Left ventricle myocardium inferior (tissue), 1 donor: ENCODE results near the gene FOXJ2. TPM values are rescaled to one million over a fixed set of nuclear protein-coding genes. Genes with fewer than 3 reads are reported as not detected.
A peak's percentile ranks its signal among the peaks of the same experiment; 100 is the strongest.
"Not testable (repeated sequence)": the region's sequence is repeated elsewhere in the genome, so short reads cannot be mapped to it uniquely, and the experiment has no call there.

ENCODE experiments used
- DNase-seq: peaks from one replicate; pipeline ENCODE4 v3.0.0-alpha.2; 2020
- H3K27ac ChIP-seq: fragments of 200-600 bp; replicated peaks from 2 replicates; pipeline ENCODE4 v1.8.0; 2021
- H3K27me3 ChIP-seq: fragments of 200-600 bp; 2 replicates; pipeline ENCODE4 v1.8.0; 2021; ENCODE audit warnings: low read depth
- H3K36me3 ChIP-seq: fragments of 200-600 bp; 2 replicates; pipeline ENCODE4 v1.8.0; 2021
- H3K4me1 ChIP-seq: fragments of 200-600 bp; 2 replicates; pipeline ENCODE4 v1.8.0; 2021
- H3K4me3 ChIP-seq: fragments of 200-600 bp; 2 replicates; pipeline ENCODE4 v1.8.0; 2021; ENCODE audit warnings: mild to moderate bottlenecking, moderate library complexity
- H3K9me3 ChIP-seq: fragments of 200-600 bp; replicated peaks from 2 replicates; pipeline ENCODE4 v1.8.0; 2021
- intact Hi-C: fragments of 100-400 bp; cut with micrococcal nuclease; formaldehyde crosslinking; loops from one replicate; pipeline ENCODE4 v1.11.0; 2022
- long read RNA-seq: library from polyadenylated mRNA; unstranded; transcript quantifications from one replicate; pipeline ENCODE4 v2.0.0, GENCODE V29; 2021
- total RNA-seq: library from RNA; stranded (reverse); fragmentation: NEBNext Ultra II Directional; extraction: Animal tissue kit (Norgen Biotek cat#: 25700); gene quantifications from one replicate; pipeline ENCODE4 v1.2.1, GENCODE V29; 2021
- TF ChIP-seq, protein P1 (sequence below): fragments of 200-600 bp; IDR thresholded peaks from 2 replicates; pipeline ENCODE4 v1.8.0; 2021; ENCODE audit warnings: antibody characterized with exemption, mild to moderate bottlenecking, borderline replicate concordance
- donor health status: DM: no; HTN: yes; CAD: no; lungs with severe emphysema.

FOXJ2 gene
- total RNA-seq = 22.1 TPM
- long read RNA-seq, full-length matches to known transcripts = 3 of 11 reads
- long read RNA-seq, partial matches to known transcripts = 6 of 11 reads
- long read RNA-seq, other reads (novel, unspliced or antisense) = 2 of 11 reads

DNA sequence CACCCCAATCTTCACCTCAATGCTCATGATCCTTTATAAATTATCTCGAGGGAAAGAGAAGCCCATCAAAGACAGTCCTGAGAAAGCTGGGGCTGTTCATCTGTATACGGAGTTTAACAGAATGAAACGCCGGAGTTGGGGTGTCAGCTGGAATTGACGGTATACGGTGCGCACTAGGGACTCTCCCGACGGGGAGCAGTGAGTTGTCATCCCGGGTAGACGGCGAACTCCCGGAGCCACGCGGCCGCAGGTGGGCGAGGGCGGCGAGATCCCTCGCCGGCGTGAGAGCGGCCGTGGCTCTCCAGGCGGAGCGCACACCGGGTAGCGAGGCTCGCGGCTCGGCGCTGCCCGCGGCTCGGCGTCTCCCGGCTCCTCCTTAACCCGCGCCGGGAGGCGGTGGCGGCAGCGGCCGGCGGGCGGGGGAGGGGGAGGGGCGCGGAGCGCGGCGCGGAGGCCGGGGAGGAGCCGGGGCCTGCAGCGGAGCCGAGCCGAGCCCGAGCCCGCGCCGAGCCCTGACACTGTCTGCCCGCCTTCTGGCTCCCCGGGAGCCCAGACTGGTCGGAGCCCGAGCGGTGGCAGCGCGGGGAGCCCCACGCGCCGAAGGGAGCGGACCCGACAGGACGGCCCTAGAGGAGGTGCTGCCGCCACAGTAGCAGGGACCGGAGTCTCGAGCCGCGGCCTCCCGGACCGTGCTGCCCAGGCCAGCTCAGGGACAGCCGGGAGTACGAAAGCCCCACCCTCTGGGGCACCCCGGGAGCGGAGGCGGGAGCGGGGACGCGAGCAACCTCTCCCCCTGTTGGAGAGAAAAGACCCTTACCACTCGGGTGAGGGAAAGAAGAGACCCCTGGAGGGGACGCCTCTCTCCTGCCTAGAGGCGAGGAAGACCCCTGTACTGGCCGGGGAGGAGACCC lies at the start of gene FOXJ2:
Gene FOXJ2 (plus strand): TSS at position 475 of the 911 bp plus-strand sequence. CDS start 7,117 bp downstream, outside the sequence.
- TF ChIP-seq, protein P1, sequence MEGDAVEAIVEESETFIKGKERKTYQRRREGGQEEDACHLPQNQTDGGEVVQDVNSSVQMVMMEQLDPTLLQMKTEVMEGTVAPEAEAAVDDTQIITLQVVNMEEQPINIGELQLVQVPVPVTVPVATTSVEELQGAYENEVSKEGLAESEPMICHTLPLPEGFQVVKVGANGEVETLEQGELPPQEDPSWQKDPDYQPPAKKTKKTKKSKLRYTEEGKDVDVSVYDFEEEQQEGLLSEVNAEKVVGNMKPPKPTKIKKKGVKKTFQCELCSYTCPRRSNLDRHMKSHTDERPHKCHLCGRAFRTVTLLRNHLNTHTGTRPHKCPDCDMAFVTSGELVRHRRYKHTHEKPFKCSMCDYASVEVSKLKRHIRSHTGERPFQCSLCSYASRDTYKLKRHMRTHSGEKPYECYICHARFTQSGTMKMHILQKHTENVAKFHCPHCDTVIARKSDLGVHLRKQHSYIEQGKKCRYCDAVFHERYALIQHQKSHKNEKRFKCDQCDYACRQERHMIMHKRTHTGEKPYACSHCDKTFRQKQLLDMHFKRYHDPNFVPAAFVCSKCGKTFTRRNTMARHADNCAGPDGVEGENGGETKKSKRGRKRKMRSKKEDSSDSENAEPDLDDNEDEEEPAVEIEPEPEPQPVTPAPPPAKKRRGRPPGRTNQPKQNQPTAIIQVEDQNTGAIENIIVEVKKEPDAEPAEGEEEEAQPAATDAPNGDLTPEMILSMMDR = no peak
- intact Hi-C loops = no loop called here
- Histone ChIP-seq H3K9me3 (no peaks in the 10 kb centered on the region), H3K27ac (peak within 1 kb of the TSS; percentile 97), H3K4me1 (peaks cover 62% of the 10 kb centered on the region), H3K36me3 (no peaks in the 10 kb centered on the region), H3K27me3 (no peaks in the 10 kb centered on the region), H3K4me3 (peak within 1 kb of the TSS; percentile 97)
- DNase-seq = peak; percentile 88

DNA sequence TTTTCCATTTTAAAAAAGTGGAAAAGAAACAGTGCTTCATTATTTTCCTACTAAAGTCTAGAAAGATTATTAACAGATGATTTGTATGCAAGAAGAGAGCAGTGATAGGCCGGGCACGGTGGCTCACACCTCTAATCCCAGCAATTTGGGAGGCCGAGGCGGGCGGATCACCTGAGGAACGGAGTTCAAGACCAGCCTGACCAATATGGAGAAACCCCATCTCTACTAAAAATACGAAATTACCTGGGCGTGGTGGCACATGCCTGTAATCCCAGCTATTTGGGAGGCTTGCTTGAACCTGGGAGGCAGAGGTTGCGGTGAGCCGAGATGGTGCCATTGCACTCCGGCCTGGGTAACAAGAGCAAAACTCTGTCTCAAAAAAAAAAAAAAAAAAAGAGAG lies 49.5 kb upstream of the FOXJ2 start:
- intact Hi-C loops, H3K4me3 ChIP-seq, H3K27me3 ChIP-seq, H3K36me3 ChIP-seq, H3K4me1 ChIP-seq, H3K9me3 ChIP-seq, DNase-seq, H3K27ac ChIP-seq: not testable (repeated sequence)

DNA sequence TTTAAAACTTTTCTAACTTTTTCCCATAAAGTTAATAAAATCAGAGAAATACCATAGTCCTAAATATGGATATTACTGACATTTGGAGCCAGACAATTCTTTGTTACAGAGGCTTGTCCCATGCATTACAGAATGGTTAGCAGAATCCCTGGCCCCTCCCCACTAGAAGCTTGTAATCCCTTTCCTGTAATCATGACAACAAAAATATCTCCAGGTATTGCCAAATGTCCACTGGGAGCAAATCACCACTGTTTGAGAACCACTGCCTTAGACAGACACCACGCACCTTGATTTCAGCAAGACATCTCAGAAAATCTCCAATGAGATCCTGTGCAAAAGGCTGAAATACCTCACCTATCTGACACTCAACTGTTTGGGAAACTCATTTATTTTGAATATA lies 49.1 kb upstream of the FOXJ2 start:
- H3K27me3 ChIP-seq, H3K4me1 ChIP-seq, intact Hi-C loops, H3K27ac ChIP-seq, DNase-seq, H3K4me3 ChIP-seq, H3K36me3 ChIP-seq, H3K9me3 ChIP-seq: not testable (repeated sequence)

DNA sequence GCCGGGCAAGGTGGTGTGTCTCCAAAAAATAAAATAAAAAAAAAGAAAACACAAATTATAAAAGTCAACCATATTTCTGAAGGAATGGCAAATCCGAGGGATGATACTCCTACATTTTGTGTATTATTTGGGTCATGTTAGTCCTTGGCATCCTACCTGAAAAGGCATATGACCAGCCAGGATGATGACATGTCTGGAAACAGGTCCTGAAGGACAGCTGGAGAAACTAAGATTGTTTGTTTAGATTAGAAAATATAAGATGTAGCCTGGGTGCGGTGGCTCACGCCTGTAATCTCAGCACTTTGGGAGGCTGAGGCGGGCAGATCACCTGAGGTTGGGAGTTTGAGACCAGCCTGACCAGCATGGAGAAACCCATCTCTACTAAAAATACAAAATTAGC lies 47.6 kb upstream of the FOXJ2 start:
- no peak for DNase-seq
- intact Hi-C loops = no loop called here

DNA sequence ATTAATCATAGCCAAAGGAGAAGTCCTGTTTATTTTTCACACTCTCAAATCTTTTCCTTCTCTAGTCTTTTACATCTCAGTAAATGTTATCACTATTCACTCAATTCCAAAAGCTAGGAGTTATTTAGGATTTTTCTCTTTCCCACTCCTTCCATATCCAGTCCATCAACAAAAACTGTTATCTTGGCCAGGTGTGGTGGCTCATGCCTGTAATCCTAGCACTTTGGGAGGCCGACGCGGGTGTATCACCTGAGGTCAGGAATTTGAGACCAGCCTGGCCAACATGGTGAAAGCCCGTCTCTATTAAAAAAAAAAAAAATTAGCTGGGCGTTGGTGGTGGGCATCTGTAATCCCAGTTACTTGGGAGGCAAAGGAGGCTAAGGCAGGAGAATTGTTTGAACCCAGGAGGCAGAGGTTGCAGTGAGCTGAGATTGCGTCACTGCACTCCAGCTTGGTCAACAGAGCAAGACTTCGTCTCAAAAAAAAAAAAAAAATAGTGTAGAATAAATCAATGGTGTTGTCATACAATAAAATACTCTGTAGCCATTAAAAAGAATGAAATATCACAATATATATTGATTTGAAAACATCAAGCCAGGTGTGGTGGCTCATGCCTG lies 46.6 kb upstream of the FOXJ2 start:
- Histone ChIP-seq H3K36me3 (no peaks in the 10 kb centered on the region), H3K27me3 (no peaks in the 10 kb centered on the region), H3K4me1 (no peaks in the 10 kb centered on the region), H3K9me3 (no peaks in the 10 kb centered on the region), H3K27ac (no peak overlapping the region), H3K4me3 (no peak overlapping the region)
- TF ChIP-seq, protein P1 = no peak
- intact Hi-C loops = no loop called here
- DNase-seq = no peak

More for the DNA sequence above, 47.6 kb upstream of the FOXJ2 start:
- Histone ChIP-seq H3K27me3 (no peaks in the 10 kb centered on the region), H3K4me3 (no peak overlapping the region), H3K9me3 (no peaks in the 10 kb centered on the region), H3K27ac (no peak overlapping the region), H3K36me3 (no peaks in the 10 kb centered on the region), H3K4me1 (no peaks in the 10 kb centered on the region)
- TF ChIP-seq, protein P1 = no peak

DNA sequence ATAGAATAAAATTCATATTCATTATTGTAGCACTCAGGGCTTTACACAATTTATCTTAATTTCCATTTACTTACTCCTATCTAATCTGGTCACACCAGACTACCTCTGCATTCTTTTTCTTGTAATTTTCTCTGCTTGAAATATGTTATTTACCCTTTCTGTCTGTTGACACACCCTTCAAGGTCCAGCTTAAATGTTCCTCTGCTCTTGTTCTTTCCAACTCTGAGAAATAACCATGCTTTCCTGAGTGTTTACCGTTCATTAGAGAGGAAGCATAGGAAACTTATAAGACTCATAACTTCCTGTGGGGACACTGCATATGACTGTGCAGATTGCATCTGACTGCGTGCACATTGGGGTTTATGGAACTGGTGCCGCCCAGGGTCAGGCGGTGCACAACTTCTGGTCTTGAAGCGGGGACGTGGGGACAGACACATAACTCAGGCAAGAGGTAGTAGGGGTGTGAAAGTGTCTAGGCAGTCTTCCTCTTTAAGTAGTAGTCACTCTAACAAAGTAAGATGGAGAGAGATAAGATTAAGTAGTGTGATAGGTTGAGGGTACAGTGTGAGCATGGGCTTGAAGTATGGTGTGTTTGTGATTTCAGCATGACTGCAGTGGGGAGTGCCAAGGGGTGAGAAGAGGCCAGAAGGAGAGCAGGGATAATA lies 42.6 kb upstream of the FOXJ2 start:
- Histone ChIP-seq H3K36me3 (no peaks in the 10 kb centered on the region), H3K27me3 (no peaks in the 10 kb centered on the region), H3K4me1 (no peaks in the 10 kb centered on the region), H3K4me3 (no peak overlapping the region), H3K27ac (no peak overlapping the region), H3K9me3 (no peaks in the 10 kb centered on the region)
- intact Hi-C loops = no loop called here
- TF ChIP-seq, protein P1 = no peak
- peak; percentile 32 for DNase-seq
